Esophagus muscularis mucosa (tissue), 4 donors: ENCODE measurements around the gene GDF7. TPM values are rescaled to one million over a fixed set of nuclear protein-coding genes. Genes with fewer than 3 reads are reported as not detected.

Source experiments
- DNase-seq: peaks from one replicate; pipeline ENCODE4 v3.0.0-alpha.2; 2017; ENCODE audit errors: extremely low spot score
- H3K27ac ChIP-seq, 4 donors: fragments of 200-600 bp; sonication (generic); replicated peaks in 1 of 4; 1 replicate in 3 of 4; 2 replicates in 1 of 4; pipeline ENCODE4 v1.5.1; 2016 to 2019; ENCODE audit warnings: mild to moderate bottlenecking in 1 of 4
- H3K27me3 ChIP-seq, 4 donors: fragments of 200-600 bp; sonication (generic); one replicate each; pipeline versions ENCODE4 v1.5.1 to v1.6.0; 2016 to 2019
- H3K36me3 ChIP-seq, 4 donors: fragments of 200-600 bp; sonication (generic); one replicate each; pipeline ENCODE4 v1.5.1; 2016 to 2019
- H3K4me1 ChIP-seq, 4 donors: fragments of 200-600 bp; sonication (generic); one replicate each; pipeline ENCODE4 v1.5.1; 2016 to 2019
- H3K4me3 ChIP-seq, 4 donors: fragments of 200-600 bp; sonication (generic); 1 replicate in 2 of 4; 2 replicates in 2 of 4; pipeline ENCODE4 v1.5.1; 2016 to 2019; ENCODE audit warnings: mild to moderate bottlenecking in 4 of 4, moderate library complexity in 1 of 4
- H3K9me3 ChIP-seq, 4 donors: fragments of 200-600 bp; sonication (generic); 1 replicate in 3 of 4; 2 replicates in 1 of 4; pipeline ENCODE4 v1.5.1; 2016 to 2019
- EP300 ChIP-seq: sonication (generic); formaldehyde crosslinking; IDR thresholded peaks from one replicate; pipeline ENCODE4 v1.6.1; 2017; ENCODE audit warnings: antibody characterized with exemption
- POLR2A ChIP-seq: fragments of 450-650 bp; IDR thresholded peaks from one replicate; pipeline ENCODE4 v1.6.1; 2017; ENCODE audit warnings: antibody characterized with exemption, moderate library complexity, mild to moderate bottlenecking, low read depth
- POLR2AphosphoS5 ChIP-seq, 2 donors: sonication (generic); formaldehyde crosslinking; IDR thresholded peaks; one replicate each; pipeline ENCODE4 v1.6.1; 2017; ENCODE audit warnings: antibody characterized with exemption in 2 of 2
- WGBS: methylation state at CpG from one replicate; pipeline ENCODE4 v1.1.5; 2018; 5-methylcytosine and 5-hydroxymethylcytosine counted together
- intact Hi-C: fragments of 100-400 bp; cut with DNase I; formaldehyde crosslinking; loops from one replicate; pipeline ENCODE4 v1.15.1; 2023
- total RNA-seq, 4 donors: library from RNA; depleted of rRNA; stranded (reverse); fragments of >200 nt; gene quantifications; one replicate each; pipeline versions ENCODE4 v1.1.0 to v1.2.1, GENCODE V29; 2016
- TF ChIP-seq, protein P1 (sequence below), 3 experiments: fragments of 200-600 bp in 2 of 3; fragments of 450-650 bp in 1 of 3; sonication (generic) in 2 of 3; IDR thresholded peaks; one replicate each; pipeline ENCODE4 v1.5.1; 2017 to 2019; ENCODE audit warnings: antibody characterized with exemption in 3 of 3, mild to moderate bottlenecking in 2 of 3, moderate library complexity in 1 of 3

GDF7 gene
- total RNA-seq, 4 donors from 2014 or later: 2.7 to 10.4 (median 7.4) TPM

DNA sequence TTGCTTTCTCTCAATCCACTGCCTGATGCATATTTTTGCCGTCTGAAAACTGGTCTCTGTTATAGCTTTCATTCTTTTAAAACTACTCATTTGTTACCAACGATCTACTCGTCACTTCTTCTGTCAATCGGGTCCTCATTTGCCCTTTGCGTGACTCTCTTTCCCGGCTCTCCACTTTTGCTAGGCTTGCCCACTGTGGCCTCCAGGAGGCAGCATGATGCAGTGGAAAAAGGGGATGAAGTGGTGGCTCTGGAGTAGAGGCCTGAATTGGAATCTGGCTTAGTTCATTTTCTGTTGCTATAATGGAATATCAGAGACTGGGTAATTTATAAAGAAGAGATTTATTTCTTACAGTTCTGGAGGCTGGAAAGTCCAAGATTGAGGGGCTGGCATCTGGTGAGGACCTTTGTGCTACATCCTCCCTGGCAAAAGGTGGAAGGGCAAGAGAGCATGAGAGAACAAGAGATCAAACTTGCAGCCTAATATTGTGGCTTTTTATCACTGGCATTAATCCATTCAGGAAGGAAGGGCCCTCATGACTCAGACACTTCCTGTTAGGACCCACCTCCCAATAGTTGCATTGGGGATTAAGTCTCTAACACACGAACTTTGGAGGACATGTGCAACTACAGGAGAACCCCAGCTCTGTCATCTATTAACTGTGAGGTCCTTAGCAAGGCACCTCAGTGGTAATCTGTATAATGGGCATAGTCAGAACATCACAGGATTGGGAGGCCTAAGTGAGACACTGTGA is 15.4 kb downstream of the GDF7 start:
- no peaks in the 10 kb centered on the region for H3K27me3 ChIP-seq
- DNase-seq: peak; percentile 60
- H3K4me3 ChIP-seq: no peak overlapping the region
- intact Hi-C loops: loop anchor here (5.0 kb wide), 1 partner anchor 435 kb away; no protein-coding TSS in a partner anchor
- H3K4me1 ChIP-seq: no peaks in the 10 kb centered on the region
- no peak overlapping the region for H3K27ac ChIP-seq
- H3K36me3 ChIP-seq: peaks cover 0 to 33% (median 13%) of the 10 kb centered on the region in 4 donors
- TF ChIP-seq POLR2A: no peak
- no peak for TF ChIP-seq EP300
- TF ChIP-seq, protein P1, sequence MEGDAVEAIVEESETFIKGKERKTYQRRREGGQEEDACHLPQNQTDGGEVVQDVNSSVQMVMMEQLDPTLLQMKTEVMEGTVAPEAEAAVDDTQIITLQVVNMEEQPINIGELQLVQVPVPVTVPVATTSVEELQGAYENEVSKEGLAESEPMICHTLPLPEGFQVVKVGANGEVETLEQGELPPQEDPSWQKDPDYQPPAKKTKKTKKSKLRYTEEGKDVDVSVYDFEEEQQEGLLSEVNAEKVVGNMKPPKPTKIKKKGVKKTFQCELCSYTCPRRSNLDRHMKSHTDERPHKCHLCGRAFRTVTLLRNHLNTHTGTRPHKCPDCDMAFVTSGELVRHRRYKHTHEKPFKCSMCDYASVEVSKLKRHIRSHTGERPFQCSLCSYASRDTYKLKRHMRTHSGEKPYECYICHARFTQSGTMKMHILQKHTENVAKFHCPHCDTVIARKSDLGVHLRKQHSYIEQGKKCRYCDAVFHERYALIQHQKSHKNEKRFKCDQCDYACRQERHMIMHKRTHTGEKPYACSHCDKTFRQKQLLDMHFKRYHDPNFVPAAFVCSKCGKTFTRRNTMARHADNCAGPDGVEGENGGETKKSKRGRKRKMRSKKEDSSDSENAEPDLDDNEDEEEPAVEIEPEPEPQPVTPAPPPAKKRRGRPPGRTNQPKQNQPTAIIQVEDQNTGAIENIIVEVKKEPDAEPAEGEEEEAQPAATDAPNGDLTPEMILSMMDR (IDR thresholded peaks at IDR 0.05): peak in 2 of 3 experiments; percentile 28 to 46
- WGBS: 81% methylated on average over 7 of the region's 7 CpGs
- H3K9me3 ChIP-seq: no peaks in the 10 kb centered on the region

DNA sequence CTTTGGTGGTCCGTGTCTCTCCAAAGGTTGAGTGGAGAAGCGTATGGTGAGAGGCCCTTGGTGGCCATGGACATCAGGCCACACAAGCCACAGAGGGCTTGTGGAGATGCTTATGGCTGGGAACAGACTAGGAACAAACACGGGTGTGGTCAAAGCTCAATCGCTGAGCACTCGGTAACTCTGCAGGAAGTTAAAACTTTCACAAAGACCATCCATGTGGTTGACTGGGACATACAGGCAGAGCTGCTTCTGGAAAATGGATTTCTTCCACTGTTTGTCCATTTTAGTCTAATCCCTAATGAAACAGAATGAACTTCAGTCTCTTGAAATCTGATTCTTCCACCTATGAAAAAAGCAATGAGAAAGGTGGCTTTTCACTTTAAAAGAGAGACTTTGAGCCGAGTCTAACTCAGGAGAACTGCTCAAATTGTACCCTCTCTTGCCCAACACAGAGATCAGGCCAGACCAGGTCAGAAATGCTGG is 17.7 kb downstream of the GDF7 start:
- no peaks in the 10 kb centered on the region for H3K4me1 ChIP-seq
- WGBS: 72% methylated on average over 6 of the region's 6 CpGs
- H3K27me3 ChIP-seq: no peaks in the 10 kb centered on the region
- no peak for TF ChIP-seq POLR2AphosphoS5 (IDR thresholded peaks at IDR 0.05)
- TF ChIP-seq, protein P1 (IDR thresholded peaks at IDR 0.05): no peak
- TF ChIP-seq EP300: no peak
- no peak for TF ChIP-seq POLR2A
- H3K9me3 ChIP-seq: no peaks in the 10 kb centered on the region
- intact Hi-C loops: loop anchor here (5.0 kb wide), 1 partner anchor 433 kb away; no protein-coding TSS in a partner anchor
- peaks cover 0 to 48% (median 13%) of the 10 kb centered on the region in 4 donors for H3K36me3 ChIP-seq
- H3K4me3 ChIP-seq: no peak overlapping the region
- peak; percentile 55 for DNase-seq
- no peak overlapping the region for H3K27ac ChIP-seq

DNA sequence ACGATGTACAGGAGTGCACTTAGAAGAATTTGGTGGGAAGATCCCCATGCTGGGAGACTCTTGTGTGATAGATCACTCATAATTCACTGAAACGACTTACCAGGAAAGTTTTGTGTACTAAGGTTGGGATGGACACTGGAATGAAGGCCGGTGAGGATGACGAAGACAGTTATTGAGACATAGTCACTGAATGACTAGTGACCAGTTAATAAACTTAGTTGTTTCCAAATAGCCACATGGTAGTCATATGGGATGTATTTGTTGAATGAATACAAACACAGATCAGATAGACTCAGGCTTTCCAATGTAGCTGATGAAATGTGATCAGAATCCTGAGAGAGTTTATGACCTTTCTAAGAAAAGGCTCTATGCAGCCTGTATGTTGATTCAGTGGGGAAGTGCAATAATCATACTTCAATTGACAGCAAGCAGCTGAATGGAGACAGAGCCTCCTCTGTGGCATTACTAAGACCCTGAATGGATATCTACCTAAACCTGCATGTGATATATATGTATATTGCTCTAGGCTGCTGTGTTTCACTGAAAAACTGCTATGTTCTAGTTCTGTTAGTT is 20.4 kb downstream of the GDF7 start:
- intact Hi-C loops: no loop called here
- TF ChIP-seq POLR2A (no peak), POLR2AphosphoS5 (IDR thresholded peaks at IDR 0.05) (no peak), EP300 (no peak)
- TF ChIP-seq, protein P1 (IDR thresholded peaks at IDR 0.05): no peak
- no peak overlapping the region for H3K27ac ChIP-seq
- DNase-seq: peak; percentile 57
- H3K9me3 ChIP-seq: no peaks in the 10 kb centered on the region
- H3K4me1 ChIP-seq: no peaks in the 10 kb centered on the region
- H3K4me3 ChIP-seq: no peak overlapping the region
- no peaks in the 10 kb centered on the region for H3K27me3 ChIP-seq
- H3K36me3 ChIP-seq: peaks cover 0 to 49% (median 11%) of the 10 kb centered on the region in 4 donors
- WGBS: 90% methylated on average over 4 of the region's 4 CpGs

DNA sequence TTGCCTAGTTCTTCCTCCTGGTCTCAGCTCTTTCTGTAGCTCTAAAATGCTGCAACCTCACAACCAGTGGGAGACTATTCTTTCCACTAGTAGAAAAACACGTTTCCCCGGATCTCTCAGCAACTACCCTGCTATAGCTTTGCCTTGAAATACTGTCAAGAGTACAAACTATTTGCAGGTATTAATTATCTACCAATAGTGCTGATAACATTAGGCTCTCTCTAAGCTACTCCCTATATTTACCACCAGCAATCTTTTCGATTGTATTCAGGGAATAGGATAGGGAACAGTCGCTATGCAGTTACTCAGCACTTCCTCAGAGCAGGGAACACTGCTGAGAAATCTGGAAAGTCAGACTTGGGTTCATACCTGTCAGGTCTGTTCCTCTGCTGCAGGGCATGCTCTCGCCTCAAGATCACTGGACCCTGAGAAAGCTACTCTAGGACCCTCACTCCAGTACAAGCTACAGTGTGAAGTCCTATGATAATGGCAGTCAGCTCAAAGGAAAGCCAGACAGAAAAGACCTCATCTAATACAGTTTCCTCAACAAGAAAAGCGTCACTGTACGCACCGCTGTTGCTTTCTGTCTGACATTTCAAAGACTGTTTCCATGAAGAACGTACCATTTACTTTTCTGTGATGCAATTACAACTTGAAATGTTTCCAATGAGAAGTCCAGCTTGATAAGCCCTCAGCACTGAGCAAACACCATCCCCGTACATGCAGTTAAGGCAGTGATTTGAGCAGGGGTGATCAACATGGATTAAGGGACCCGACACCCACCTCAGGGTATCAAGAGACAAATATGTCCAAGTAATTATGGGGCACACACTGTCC is 22.7 kb downstream of the GDF7 start:
- no peak for TF ChIP-seq POLR2A
- Histone ChIP-seq H3K9me3 (no peaks in the 10 kb centered on the region), H3K27me3 (no peaks in the 10 kb centered on the region), H3K4me1 (no peaks in the 10 kb centered on the region), H3K36me3 (peaks cover 0 to 53% (median 10%) of the 10 kb centered on the region in 4 donors), H3K27ac (no peak overlapping the region), H3K4me3 (no peak overlapping the region)
- intact Hi-C loops: no loop called here
- 93% methylated on average over 11 of the region's 11 CpGs for WGBS
- DNase-seq: peak; percentile 66
